Small intestine (tissue), 7 donors: ENCODE measurements around the gene MAFF. TPM values are rescaled to one million over a fixed set of nuclear protein-coding genes. Genes with fewer than 3 reads are reported as not detected.

Experiments
- DNase-seq, 2 donors: peaks; one replicate each; pipeline versions ENCODE4 v3.0.0 to v3.0.0-alpha.2; 2013
- FAIRE-seq: peaks from 2 replicates; lab custom pipeline; 2012; peaks lifted over from hg19 to GRCh38; lab: Jason Lieb, UNC
- H3K27ac ChIP-seq, 3 donors: one replicate each; pipeline ENCODE4 v1.5.1; 2013; ENCODE audit warnings: low read length in 2 of 3, mild to moderate bottlenecking in 2 of 3, control low read depth in 1 of 3, inconsistent platforms in 1 of 3, low read depth in 1 of 3, moderate library complexity in 1 of 3
- H3K27me3 ChIP-seq, 3 donors: one replicate each; pipeline ENCODE4 v1.6.1; 2013; ENCODE audit warnings: low read length in 3 of 3, inconsistent platforms in 1 of 3; ENCODE audit not compliant: control insufficient read depth in 3 of 3, insufficient read depth in 3 of 3
- H3K36me3 ChIP-seq, 3 donors: one replicate each; pipeline ENCODE4 v1.6.1; 2013; ENCODE audit warnings: low read length in 3 of 3, inconsistent platforms in 1 of 3, low read depth in 1 of 3, mild to moderate bottlenecking in 1 of 3, moderate library complexity in 1 of 3; ENCODE audit not compliant: control insufficient read depth in 3 of 3, insufficient read depth in 2 of 3
- H3K4me1 ChIP-seq, 3 donors: one replicate each; pipeline ENCODE4 v1.6.1; 2013; ENCODE audit warnings: low read length in 2 of 3, inconsistent platforms in 1 of 3, low read depth in 1 of 3, mild to moderate bottlenecking in 1 of 3, moderate library complexity in 1 of 3; ENCODE audit not compliant: control insufficient read depth in 3 of 3, insufficient read depth in 2 of 3
- H3K4me3 ChIP-seq, 3 donors: one replicate each; pipeline ENCODE4 v1.5.1; 2013; ENCODE audit warnings: low read length in 3 of 3, control low read depth in 1 of 3, inconsistent platforms in 1 of 3, low read depth in 1 of 3, mild to moderate bottlenecking in 1 of 3, moderate library complexity in 1 of 3
- H3K9me3 ChIP-seq, 2 donors: one replicate each; pipeline ENCODE4 v1.6.1; 2013; ENCODE audit warnings: low read depth in 1 of 2, low read length in 1 of 2; ENCODE audit not compliant: control insufficient read depth in 2 of 2, insufficient read depth in 1 of 2
- WGBS, 3 donors: extraction: QIAGEN DNeasy Blood & Tissue Kit; methylation state at CpG; one replicate each; pipeline ENCODE4 v1.1.7; 2013; 5-methylcytosine and 5-hydroxymethylcytosine counted together
- polyA plus RNA-seq, 4 donors: library from polyadenylated mRNA; stranded (reverse) in 3 of 4; unstranded in 1 of 4; fragments of 200-250 nt in 3 of 4; fragments of 120-200 nt in 1 of 4; gene quantifications; one replicate each; pipeline versions ENCODE4 v1.2.1 to v1.2.3, GENCODE V29; 2013
- donor health status: healthy with polysubstance abuse.
- donor health status: control.
- donor health status: control.
- donor health status: Bipolar disorder and iron deficiency.
- donor health status: healthy.

Gene MAFF
- polyA plus RNA-seq, 4 donors, result 9.6 to 26.5 (median 16.0) TPM

- Histone ChIP-seq H3K27me3 (no peaks in the 10 kb centered on the region), H3K36me3 (peaks cover 0 to 37% (median 0%) of the 10 kb centered on the region in 3 donors), H3K9me3 (no peaks in the 10 kb centered on the region), H3K27ac (peak overlapping the region in 1 of 3 donors; percentile 99), H3K4me3 (peak overlapping the region in 1 of 3 donors; percentile 78), H3K4me1 (peaks cover 0 to 26% (median 5%) of the 10 kb centered on the region in 3 donors)
- 92 to 95% (median 93%) methylated on average over 3 of the region's 3 CpGs for WGBS, 3 donors
- no peak for DNase-seq
- FAIRE-seq, result no peak
These were observed 2.2 kb downstream of the MAFF start for GRCh38 chr22:38203855-38204514.

GRCh38 chr22:38204784-38205183 is 3.0 kb downstream of the MAFF start:
- Histone ChIP-seq H3K27me3 (no peaks in the 10 kb centered on the region), H3K4me1 (peaks cover 0 to 26% (median 5%) of the 10 kb centered on the region in 3 donors), H3K9me3 (no peaks in the 10 kb centered on the region), H3K36me3 (peaks cover 0 to 40% (median 0%) of the 10 kb centered on the region in 3 donors), H3K4me3 (no peak overlapping the region), H3K27ac (peak overlapping the region in 1 of 3 donors; percentile 41)
- FAIRE-seq, result no peak
- 62 to 80% (median 72%) methylated on average over 7 of the region's 7 CpGs for WGBS, 3 donors
- DNase-seq, result no peak

DNA sequence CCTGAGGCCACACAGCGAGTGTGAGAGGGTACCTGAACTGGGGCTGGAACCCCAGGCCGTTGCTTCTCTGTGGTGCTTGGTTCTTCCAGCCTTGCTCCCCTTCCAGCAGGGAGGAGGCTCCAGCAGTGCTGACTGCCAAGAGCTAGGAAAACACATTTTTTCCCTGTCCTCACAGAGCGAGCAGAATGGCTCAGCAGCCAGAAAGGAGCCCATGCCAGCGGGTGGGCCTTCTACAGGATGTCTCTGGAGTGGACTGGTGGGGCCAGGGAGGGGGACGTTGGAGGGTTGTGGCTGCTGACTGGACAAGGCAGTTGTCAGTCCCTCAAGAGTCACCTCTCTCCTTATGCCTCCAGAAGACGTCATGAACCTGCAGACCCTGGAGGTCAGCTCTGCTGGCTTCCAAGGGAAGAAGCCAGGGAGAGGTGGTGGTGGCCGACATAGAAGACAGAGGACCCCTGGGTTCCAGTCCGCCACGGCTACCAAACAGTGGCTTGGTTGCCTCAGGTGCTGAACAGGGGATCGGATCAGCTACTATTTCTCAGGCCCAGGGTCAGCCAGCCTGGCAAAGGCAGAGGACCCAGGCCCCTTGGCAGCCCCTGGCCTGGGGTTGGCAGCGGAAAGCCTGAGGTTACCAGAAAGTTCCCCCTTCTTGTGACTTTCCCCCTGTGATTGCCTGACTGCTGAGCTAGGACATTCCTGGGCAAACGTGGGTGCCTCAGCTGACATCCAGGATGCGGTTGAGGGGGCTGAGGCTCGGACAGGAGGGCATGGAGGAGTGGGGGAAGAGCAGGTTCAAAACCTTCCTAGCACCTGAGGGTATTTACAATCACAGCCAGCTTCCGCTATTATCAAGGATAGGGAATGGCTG is 3.7 kb downstream of the MAFF start:
- 74 to 87% (median 84%) methylated on average over 14 to 15 of the region's 15 CpGs for WGBS, 3 donors
- no peaks in the 10 kb centered on the region for H3K27me3 ChIP-seq
- FAIRE-seq (no peak), DNase-seq (no peak)
- no peaks in the 10 kb centered on the region for H3K9me3 ChIP-seq
- peak overlapping the region in 1 of 3 donors; percentile 41 for H3K27ac ChIP-seq
- H3K4me1 ChIP-seq, result peaks cover 0 to 26% (median 5%) of the 10 kb centered on the region in 3 donors
- no peak overlapping the region for H3K4me3 ChIP-seq
- H3K36me3 ChIP-seq, result peaks cover 0 to 47% (median 0%) of the 10 kb centered on the region in 3 donors

DNA sequence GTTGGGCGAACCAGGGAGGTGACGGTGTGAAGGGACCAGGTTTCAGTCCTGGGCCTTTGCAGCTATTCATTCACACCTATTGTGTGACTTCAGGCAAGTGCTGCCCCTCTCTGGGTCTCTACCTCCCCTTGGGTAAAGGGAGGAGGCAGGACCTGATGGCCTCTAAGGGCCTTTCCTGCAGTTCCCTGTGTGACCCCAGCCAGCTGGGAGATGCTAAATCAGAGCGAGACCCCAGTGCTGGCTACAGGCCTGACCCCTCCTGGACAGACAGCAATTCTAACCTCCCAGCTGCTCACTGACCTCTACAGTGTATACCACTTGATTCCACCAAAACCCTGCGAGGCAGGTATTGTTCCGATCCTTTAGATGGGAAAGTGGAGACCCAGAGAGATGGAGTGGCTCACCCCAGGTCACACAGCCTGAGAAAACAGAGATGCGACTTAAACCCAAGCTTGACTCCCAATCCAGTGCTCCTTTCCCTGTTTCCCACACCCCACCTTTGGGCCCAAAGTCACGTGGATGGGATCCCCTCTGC is 6.2 kb downstream of the MAFF start:
- no peaks in the 10 kb centered on the region for H3K9me3 ChIP-seq
- peaks cover 0 to 58% (median 0%) of the 10 kb centered on the region in 3 donors for H3K36me3 ChIP-seq
- H3K4me3 ChIP-seq, result no peak overlapping the region
- FAIRE-seq, result no peak
- H3K27ac ChIP-seq, result no peak overlapping the region
- H3K27me3 ChIP-seq, result no peaks in the 10 kb centered on the region
- peaks cover 0 to 15% (median 5%) of the 10 kb centered on the region in 3 donors for H3K4me1 ChIP-seq
- 91 to 95% (median 92%) methylated on average over 7 of the region's 7 CpGs for WGBS, 3 donors
- no peak for DNase-seq

GRCh38 chr22:38208551-38208968 is 6.8 kb downstream of the MAFF start:
- WGBS, 3 donors, result 64 to 77% (median 71%) methylated on average over 6 of the region's 6 CpGs
- peaks cover 0 to 12% (median 5%) of the 10 kb centered on the region in 3 donors for H3K4me1 ChIP-seq
- no peak overlapping the region for H3K27ac ChIP-seq
- H3K4me3 ChIP-seq, result no peak overlapping the region
- no peak for DNase-seq
- no peak for FAIRE-seq
- H3K9me3 ChIP-seq, result no peaks in the 10 kb centered on the region
- peaks cover 0 to 58% (median 0%) of the 10 kb centered on the region in 3 donors for H3K36me3 ChIP-seq
- H3K27me3 ChIP-seq, result no peaks in the 10 kb centered on the region

DNA sequence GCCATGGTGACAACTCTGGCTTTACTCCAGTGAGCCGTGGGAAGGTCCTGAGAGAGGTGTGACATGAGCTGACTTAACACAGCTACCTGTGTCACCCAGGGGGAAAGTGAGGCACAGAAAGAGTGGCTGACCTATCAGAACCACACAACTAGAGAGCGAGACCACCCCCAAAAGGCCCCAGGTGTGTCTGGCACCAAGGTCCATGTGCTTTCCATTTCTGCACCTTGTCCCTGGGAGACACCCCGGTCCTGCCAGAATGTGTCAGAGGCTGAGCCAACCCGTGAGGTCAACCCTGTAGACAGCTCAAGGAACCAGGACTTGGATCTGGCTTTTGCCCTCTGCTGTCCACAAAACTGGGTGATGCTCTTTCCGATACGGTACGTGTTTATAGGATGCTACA is 9.8 kb downstream of the MAFF start:
- H3K27me3 ChIP-seq, result no peaks in the 10 kb centered on the region
- H3K9me3 ChIP-seq, result no peaks in the 10 kb centered on the region
- H3K4me3 ChIP-seq, result no peak overlapping the region
- peaks cover 0 to 56% (median 0%) of the 10 kb centered on the region in 3 donors for H3K36me3 ChIP-seq
- H3K27ac ChIP-seq, result no peak overlapping the region
- FAIRE-seq, result no peak
- no peak for DNase-seq
- 91 to 94% (median 94%) methylated on average over 7 of the region's 7 CpGs for WGBS, 3 donors
- H3K4me1 ChIP-seq, result peaks cover 0 to 15% (median 5%) of the 10 kb centered on the region in 3 donors

DNA sequence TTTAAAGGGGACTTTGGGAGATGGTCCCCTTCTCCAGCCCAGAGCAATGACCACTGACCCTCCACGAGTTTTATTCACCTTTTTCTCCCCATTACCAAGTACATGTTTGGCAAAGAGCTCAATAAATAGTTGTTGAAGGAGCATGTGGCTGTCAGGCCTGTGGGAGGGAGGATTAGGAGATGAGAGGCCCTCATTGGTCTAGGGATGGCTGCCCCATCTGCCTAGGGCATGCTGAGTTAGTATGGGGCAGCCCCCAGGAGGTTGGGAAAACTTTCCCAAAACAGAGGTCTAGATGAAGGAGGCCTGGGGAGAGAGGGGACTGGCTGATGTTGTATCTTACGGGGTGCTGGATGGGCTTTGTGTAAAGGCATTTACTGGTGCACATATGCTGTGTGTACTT is 10.6 kb downstream of the MAFF start:
- Histone ChIP-seq H3K27me3 (no peaks in the 10 kb centered on the region), H3K4me1 (peaks cover 0 to 15% (median 5%) of the 10 kb centered on the region in 3 donors), H3K9me3 (no peaks in the 10 kb centered on the region), H3K27ac (no peak overlapping the region), H3K4me3 (no peak overlapping the region), H3K36me3 (peaks cover 0 to 56% (median 0%) of the 10 kb centered on the region in 3 donors)
- 68 to 72% (median 72%) methylated on average over 2 of the region's 2 CpGs for WGBS, 3 donors
- DNase-seq (no peak), FAIRE-seq (no peak)

- Histone ChIP-seq H3K36me3 (peaks cover 0 to 46% (median 0%) of the 10 kb centered on the region in 3 donors), H3K4me1 (peaks cover 0 to 21% (median 8%) of the 10 kb centered on the region in 3 donors), H3K27me3 (no peaks in the 10 kb centered on the region), H3K4me3 (no peak overlapping the region), H3K27ac (peak overlapping the region in 1 of 3 donors; percentile 19), H3K9me3 (no peaks in the 10 kb centered on the region)
- FAIRE-seq (no peak), DNase-seq (no peak)
- WGBS, 3 donors, result 89 to 93% (median 90%) methylated on average over 6 of the region's 6 CpGs
These were observed 11.7 kb downstream of the MAFF start for GRCh38 chr22:38213319-38213989.
